Activated CD8-positive, alpha-beta memory T cell treated with anti-CD3 and anti-CD28 coated beads for 4 hours (primary cell): ENCODE measurements around the gene LRBA.

Source experiments
- DNase-seq, 2 donors: peaks; one replicate each; pipeline ENCODE4 v3.0.0-alpha.2; 2020; ENCODE audit warnings: low read depth in 2 of 2

LRBA gene

GRCh38 chr4:150805183-150806025 lies 209.7 kb downstream of the LRBA start:
- no peak for DNase-seq

- no peak for DNase-seq
Observed at GRCh38 chr4:150801833-150802232, 213.3 kb downstream of the LRBA start.

- DNase-seq, result no peak
Observed at GRCh38 chr4:150799207-150799606, 215.9 kb downstream of the LRBA start.

- no peak for DNase-seq
Observed at GRCh38 chr4:150794706-150795105, 220.4 kb downstream of the LRBA start.

GRCh38 chr4:150789864-150790263 lies 225.2 kb downstream of the LRBA start:
- no peak for DNase-seq

GRCh38 chr4:150784939-150785338 lies 230.1 kb downstream of the LRBA start:
- no peak for DNase-seq

- DNase-seq, result no peak
Observed at GRCh38 chr4:150784305-150784704, 230.8 kb downstream of the LRBA start.

- DNase-seq, result no peak
Observed at GRCh38 chr4:150782921-150783320, 232.2 kb downstream of the LRBA start.

- DNase-seq, result no peak
Observed at GRCh38 chr4:150782311-150782710, 232.8 kb downstream of the LRBA start.

GRCh38 chr4:150781191-150781590 lies 233.9 kb downstream of the LRBA start:
- no peak for DNase-seq

GRCh38 chr4:150779707-150780106 lies 235.4 kb downstream of the LRBA start:
- no peak for DNase-seq

- DNase-seq, result no peak
Observed at GRCh38 chr4:150773729-150774449, 241.2 kb downstream of the LRBA start.

- DNase-seq, result no peak
Observed at GRCh38 chr4:150773032-150773431, 242.1 kb downstream of the LRBA start.

- DNase-seq, result no peak
Observed at GRCh38 chr4:150771382-150771781, 243.7 kb downstream of the LRBA start.

- DNase-seq, result no peak
Observed at GRCh38 chr4:150769845-150770244, 245.2 kb downstream of the LRBA start.

GRCh38 chr4:150769248-150769647 lies 245.8 kb downstream of the LRBA start:
- no peak for DNase-seq

- DNase-seq, result no peak
Observed at GRCh38 chr4:150768497-150768896, 246.6 kb downstream of the LRBA start.

- DNase-seq, result no peak
Observed at GRCh38 chr4:150765216-150765615, 249.9 kb downstream of the LRBA start.

GRCh38 chr4:150751648-150752047 lies 263.4 kb downstream of the LRBA start:
- DNase-seq, result no peak

- DNase-seq, result no peak
Observed at GRCh38 chr4:150750824-150751223, 264.3 kb downstream of the LRBA start.

GRCh38 chr4:150746156-150746555 lies 268.9 kb downstream of the LRBA start:
- no peak for DNase-seq

- DNase-seq, result no peak
Observed at GRCh38 chr4:150744570-150744969, 270.5 kb downstream of the LRBA start.
